GM21529 (cell line): ENCODE data around the gene ACSBG1.

Experiments
- ATAC-seq: cut with Tn5 transposase; IDR thresholded peaks from one replicate; pipeline ENCODE4 v1.9.1; 2021; ENCODE audit not compliant: unreplicated experiment

Gene ACSBG1

GRCh38 chr15:78234515-78235040 is at the start of gene ACSBG1:
TSS of gene ACSBG1 (minus strand) at chr15:78234565. CDS start at chr15:78234501, 64 bp downstream.
- ATAC-seq = no peak

GRCh38 chr15:78282324-78282723 is 48.0 kb upstream of the ACSBG1 start:
- no peak for ATAC-seq

- ATAC-seq = no peak
Observed at GRCh38 chr15:78280319-78281072, 46.1 kb upstream of the ACSBG1 start.

- ATAC-seq = no peak
Observed at GRCh38 chr15:78276064-78276943, 41.9 kb upstream of the ACSBG1 start.

GRCh38 chr15:78274994-78275393 is 40.6 kb upstream of the ACSBG1 start:
- ATAC-seq = no peak

- no peak for ATAC-seq
Observed at GRCh38 chr15:78272776-78273175, 38.4 kb upstream of the ACSBG1 start.

- no peak for ATAC-seq
Observed at GRCh38 chr15:78272316-78272715, 38.0 kb upstream of the ACSBG1 start.

- ATAC-seq = no peak
Observed at GRCh38 chr15:78266806-78267205, 32.4 kb upstream of the ACSBG1 start.

- no peak for ATAC-seq
Observed at GRCh38 chr15:78266229-78266628, 31.9 kb upstream of the ACSBG1 start.

GRCh38 chr15:78265752-78266224 is 31.4 kb upstream of the ACSBG1 start:
- ATAC-seq = no peak

- no peak for ATAC-seq
Observed at GRCh38 chr15:78265137-78265460, 30.7 kb upstream of the ACSBG1 start.

GRCh38 chr15:78264304-78265136 is 30.2 kb upstream of the ACSBG1 start, which contains the start of gene DNAJA4:
TSS of gene DNAJA4 (plus strand) at chr15:78264562. CDS start at chr15:78264764, 202 bp downstream.
- ATAC-seq = no peak

GRCh38 chr15:78263907-78264303 is 29.5 kb upstream of the ACSBG1 start:
- ATAC-seq = no peak

GRCh38 chr15:78263351-78263781 is 29.0 kb upstream of the ACSBG1 start:
- ATAC-seq = no peak

GRCh38 chr15:78261062-78261461 is 26.7 kb upstream of the ACSBG1 start:
- no peak for ATAC-seq

GRCh38 chr15:78260489-78260888 is 26.1 kb upstream of the ACSBG1 start:
- ATAC-seq = no peak

- ATAC-seq = no peak
Observed at GRCh38 chr15:78259232-78259631, 24.9 kb upstream of the ACSBG1 start.

- no peak for ATAC-seq
Observed at GRCh38 chr15:78257681-78258080, 23.3 kb upstream of the ACSBG1 start.

GRCh38 chr15:78256044-78256437 is 21.7 kb upstream of the ACSBG1 start:
- ATAC-seq = no peak

GRCh38 chr15:78255421-78256043 is 21.2 kb upstream of the ACSBG1 start:
- no peak for ATAC-seq
